GM08714 (cell line): ENCODE results near the gene CCDC170.
"Not testable (repeated sequence)": the region's sequence is repeated elsewhere in the genome, so short reads cannot be mapped to it uniquely, and the experiment has no call there.

ENCODE experiments used
- H3K4me3 ChIP-seq: fragments of 200-500 bp; sonication (Bioruptor generic); 2 replicates; pipeline ENCODE4 v1.5.1; 2014; ENCODE audit warnings: mild to moderate bottlenecking, low read length, inconsistent platforms
- ZNF274 ChIP-seq: IDR thresholded peaks from 2 replicates; pipeline ENCODE4 v1.6.1; 2012; ENCODE audit warnings: mild to moderate bottlenecking, low read depth, low read length

The CCDC170 gene

GRCh38 chr6:151502499-151502898 lies 8.7 kb downstream of the CCDC170 start:
- no peak overlapping the region for H3K4me3 ChIP-seq
- TF ChIP-seq ZNF274 = no peak

GRCh38 chr6:151506761-151507160 lies 12.9 kb downstream of the CCDC170 start:
- no peak for TF ChIP-seq ZNF274
- no peak overlapping the region for H3K4me3 ChIP-seq

- TF ChIP-seq ZNF274 = no peak
- no peak overlapping the region for H3K4me3 ChIP-seq
Observed at GRCh38 chr6:151509048-151509447, 15.2 kb downstream of the CCDC170 start.

GRCh38 chr6:151512481-151512880 lies 18.7 kb downstream of the CCDC170 start:
- no peak for TF ChIP-seq ZNF274
- H3K4me3 ChIP-seq = no peak overlapping the region

GRCh38 chr6:151514000-151514730 lies 20.3 kb downstream of the CCDC170 start:
- no peak for TF ChIP-seq ZNF274
- no peak overlapping the region for H3K4me3 ChIP-seq

- H3K4me3 ChIP-seq = not testable (repeated sequence)
Observed at GRCh38 chr6:151518992-151519391, 25.2 kb downstream of the CCDC170 start.

GRCh38 chr6:151523034-151523433 lies 29.2 kb downstream of the CCDC170 start:
- TF ChIP-seq ZNF274 = no peak
- H3K4me3 ChIP-seq = no peak overlapping the region

GRCh38 chr6:151524059-151524458 lies 30.2 kb downstream of the CCDC170 start:
- no peak for TF ChIP-seq ZNF274
- H3K4me3 ChIP-seq = no peak overlapping the region

- TF ChIP-seq ZNF274 = no peak
- no peak overlapping the region for H3K4me3 ChIP-seq
Observed at GRCh38 chr6:151534576-151534975, 40.8 kb downstream of the CCDC170 start.

GRCh38 chr6:151535476-151536187 lies 41.8 kb downstream of the CCDC170 start:
- TF ChIP-seq ZNF274 = no peak
- no peak overlapping the region for H3K4me3 ChIP-seq

GRCh38 chr6:151536188-151536479 lies 42.3 kb downstream of the CCDC170 start:
- H3K4me3 ChIP-seq = no peak overlapping the region
- TF ChIP-seq ZNF274 = no peak

- no peak overlapping the region for H3K4me3 ChIP-seq
- no peak for TF ChIP-seq ZNF274
Observed at GRCh38 chr6:151537556-151537955, 43.7 kb downstream of the CCDC170 start.

- H3K4me3 ChIP-seq = no peak overlapping the region
- no peak for TF ChIP-seq ZNF274
Observed at GRCh38 chr6:151539506-151540268, 45.9 kb downstream of the CCDC170 start.

- no peak overlapping the region for H3K4me3 ChIP-seq
- no peak for TF ChIP-seq ZNF274
Observed at GRCh38 chr6:151544453-151544852, 50.6 kb downstream of the CCDC170 start.

GRCh38 chr6:151544884-151545283 lies 51.1 kb downstream of the CCDC170 start:
- H3K4me3 ChIP-seq = not testable (repeated sequence)
